NK-92 treated with Interleukin-12 subunit alpha and Interleukin-12 subunit beta, amount 100 ng/mL, for 24 hours (cell line): Measurements from ENCODE around the gene AKAP17A.
A peak's percentile ranks its signal among the peaks of the same experiment; 100 is the strongest.
"Not testable (repeated sequence)": the region's sequence is repeated elsewhere in the genome, so short reads cannot be mapped to it uniquely, and the experiment has no call there.

ENCODE experiments used
- DNase-seq: peaks from one replicate; lab custom pipeline; 2025; lab: John Stamatoyannopoulos, UW

AKAP17A gene

GRCh38 chrX:1591102-1591862 lies at the start of gene AKAP17A:
TSS of gene AKAP17A (plus strand) at chrX:1591604. CDS start at chrX:1593463, 1,859 bp downstream.
- DNase-seq, result peak; percentile 94

- DNase-seq, result no peak
Measured at GRCh38 chrX:1542994-1543725, 48.2 kb upstream of the AKAP17A start.

- DNase-seq, result no peak
Measured at GRCh38 chrX:1545776-1546408, 45.5 kb upstream of the AKAP17A start.

- DNase-seq, result no peak
Measured at GRCh38 chrX:1546691-1547251, 44.6 kb upstream of the AKAP17A start.

GRCh38 chrX:1551959-1552546 lies 39.4 kb upstream of the AKAP17A start:
- DNase-seq, result no peak

- DNase-seq, result no peak
Measured at GRCh38 chrX:1554469-1555210, 36.8 kb upstream of the AKAP17A start.

GRCh38 chrX:1555370-1555769 lies 36.0 kb upstream of the AKAP17A start:
- DNase-seq, result no peak

GRCh38 chrX:1557442-1557841 lies 34.0 kb upstream of the AKAP17A start:
- not testable (repeated sequence) for DNase-seq

- DNase-seq, result no peak
Measured at GRCh38 chrX:1558761-1559468, 32.5 kb upstream of the AKAP17A start.

GRCh38 chrX:1561164-1561563 lies 30.2 kb upstream of the AKAP17A start:
- DNase-seq, result no peak

GRCh38 chrX:1564077-1564476 lies 27.3 kb upstream of the AKAP17A start:
- DNase-seq, result not testable (repeated sequence)

- DNase-seq, result no peak
Measured at GRCh38 chrX:1564750-1565683, 26.4 kb upstream of the AKAP17A start.

- not testable (repeated sequence) for DNase-seq
Measured at GRCh38 chrX:1574181-1574580, 17.2 kb upstream of the AKAP17A start.

- no peak for DNase-seq
Measured at GRCh38 chrX:1576201-1576992, 15.0 kb upstream of the AKAP17A start.

GRCh38 chrX:1577845-1578244 lies 13.6 kb upstream of the AKAP17A start:
- DNase-seq, result no peak

GRCh38 chrX:1578511-1579173 lies 12.8 kb upstream of the AKAP17A start:
- DNase-seq, result no peak

- peak; percentile 69 for DNase-seq
Measured at GRCh38 chrX:1581132-1581531, 10.3 kb upstream of the AKAP17A start.
